NCI-H2029 (cell line): ENCODE measurements around the gene AP3B2.

Experiments
- DNase-seq: peaks from one replicate; lab custom pipeline; 2025; lab: John Stamatoyannopoulos, UW

Gene AP3B2

DNA sequence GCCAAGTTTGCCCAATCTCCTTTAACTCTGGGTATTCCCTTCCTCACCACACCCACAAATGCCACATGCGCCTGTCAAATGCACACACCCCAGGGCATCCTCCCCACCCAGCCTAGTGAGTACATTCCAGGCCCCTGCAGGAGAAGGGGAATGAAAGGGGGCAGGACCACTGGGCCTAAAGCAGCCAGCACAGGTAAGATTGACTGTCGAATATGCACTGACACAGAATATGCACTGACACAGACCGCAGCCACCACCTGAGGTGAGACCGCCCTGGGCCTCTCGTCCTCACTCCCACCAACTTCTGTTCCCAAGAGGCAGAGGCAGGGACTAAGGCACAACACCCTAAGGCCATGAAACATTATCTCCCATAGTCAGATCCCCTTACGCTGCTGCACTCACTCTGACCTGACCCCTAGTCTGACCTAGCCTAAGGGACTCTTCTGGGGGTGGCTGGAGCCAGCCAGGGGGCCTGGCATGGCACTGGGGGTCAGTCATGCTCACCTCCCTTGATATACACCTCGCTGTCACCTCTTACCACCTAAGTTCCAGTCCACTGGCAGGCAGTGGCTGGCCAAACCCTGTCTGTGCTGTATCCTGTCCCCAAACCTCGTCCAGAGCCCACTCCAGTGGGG is 10.8 kb downstream of the AP3B2 start:
- DNase-seq: no peak

DNA sequence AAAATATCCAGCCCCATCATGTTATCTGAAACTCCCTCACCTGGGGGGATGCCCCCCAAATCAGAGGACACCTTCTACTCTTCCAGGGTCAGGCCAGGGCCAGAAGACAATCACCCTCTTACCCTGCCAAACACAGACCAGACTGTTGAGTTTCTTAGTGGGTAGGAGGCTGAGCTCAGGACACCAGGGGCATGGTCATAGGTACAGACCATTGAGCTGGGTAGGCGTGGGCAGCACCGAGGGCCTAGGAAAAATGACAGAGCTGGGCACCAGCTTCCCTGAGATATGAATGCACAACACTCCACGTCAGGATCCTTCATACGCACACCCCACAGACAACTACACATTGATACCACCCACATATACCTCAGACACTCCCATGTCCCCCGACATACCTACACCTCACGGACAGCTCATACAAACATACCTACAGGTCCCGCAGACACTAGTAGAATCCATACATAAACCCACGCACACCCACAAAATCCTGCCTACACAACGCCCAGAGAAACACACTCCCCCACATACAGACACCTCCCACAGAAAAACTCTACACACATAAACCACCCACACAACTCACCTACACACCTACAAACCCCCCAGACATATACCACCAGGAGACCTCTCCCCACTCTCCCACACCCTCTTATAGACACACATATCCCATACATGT is 11.8 kb downstream of the AP3B2 start:
- DNase-seq: no peak

GRCh38 chr15:82692171-82692570 is 17.5 kb downstream of the AP3B2 start:
- no peak for DNase-seq

DNA sequence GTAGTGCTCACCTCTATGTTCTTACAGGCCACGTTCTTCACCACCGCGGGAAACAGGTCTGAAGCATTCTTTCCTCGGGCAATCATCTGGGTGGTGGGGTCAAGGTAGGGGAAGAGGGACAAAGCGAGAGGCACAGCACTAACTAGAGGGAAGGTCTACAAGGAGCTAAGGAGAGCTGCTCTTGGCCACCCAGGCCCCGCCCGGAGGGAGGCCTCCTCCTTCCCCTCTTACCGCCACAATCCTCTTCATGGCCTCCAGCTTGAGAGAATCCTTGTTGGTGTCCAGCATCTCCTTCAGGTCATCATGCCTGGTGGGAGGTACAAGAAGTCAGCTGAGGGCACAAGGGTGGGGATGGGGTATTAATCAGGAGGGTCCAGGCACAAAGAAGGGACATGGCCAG is 20.5 kb downstream of the AP3B2 start:
- no peak for DNase-seq

DNA sequence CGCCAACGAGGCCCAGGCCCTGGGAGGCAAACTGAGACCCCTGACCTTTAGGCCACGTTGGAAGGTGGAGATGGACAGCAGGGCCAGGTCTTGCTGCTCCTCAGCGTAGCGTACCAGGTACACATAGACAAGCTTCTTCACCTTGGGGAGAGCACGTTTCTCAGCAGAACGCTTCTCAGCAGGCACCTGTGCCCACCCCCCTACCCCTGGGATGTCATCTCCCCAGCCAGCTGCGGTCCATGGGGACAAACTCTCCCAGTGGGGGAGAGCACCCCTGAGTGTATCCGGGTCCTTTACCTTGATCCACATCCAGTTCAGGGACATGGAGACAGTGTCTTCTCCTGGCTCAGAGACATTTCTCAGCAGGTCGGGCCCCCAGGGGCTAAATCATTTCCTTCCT is 21.0 kb downstream of the AP3B2 start:
- DNase-seq: no peak

DNA sequence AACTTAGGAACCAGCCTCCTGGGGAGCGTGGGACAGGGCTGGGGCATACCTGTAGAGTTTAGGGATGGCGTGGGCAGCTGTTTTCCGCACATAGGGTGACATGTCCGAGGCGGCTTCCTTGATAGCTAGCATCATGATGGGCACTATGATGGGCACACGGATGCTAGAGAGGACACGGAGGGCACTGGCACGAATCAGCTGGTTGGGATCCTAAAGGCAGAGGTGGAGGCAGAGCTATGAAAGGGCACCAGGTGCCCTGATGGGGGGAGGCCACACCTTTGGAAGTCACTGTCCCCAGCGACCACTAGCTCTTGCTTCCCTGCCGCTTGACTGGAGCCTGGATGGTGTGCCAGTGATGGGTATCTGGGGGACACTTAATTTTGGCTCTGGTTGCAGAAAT is 28.3 kb downstream of the AP3B2 start:
- DNase-seq: no peak

- DNase-seq: peak; percentile 70
Observed at GRCh38 chr15:82680200-82681102, 29.2 kb downstream of the AP3B2 start.

DNA sequence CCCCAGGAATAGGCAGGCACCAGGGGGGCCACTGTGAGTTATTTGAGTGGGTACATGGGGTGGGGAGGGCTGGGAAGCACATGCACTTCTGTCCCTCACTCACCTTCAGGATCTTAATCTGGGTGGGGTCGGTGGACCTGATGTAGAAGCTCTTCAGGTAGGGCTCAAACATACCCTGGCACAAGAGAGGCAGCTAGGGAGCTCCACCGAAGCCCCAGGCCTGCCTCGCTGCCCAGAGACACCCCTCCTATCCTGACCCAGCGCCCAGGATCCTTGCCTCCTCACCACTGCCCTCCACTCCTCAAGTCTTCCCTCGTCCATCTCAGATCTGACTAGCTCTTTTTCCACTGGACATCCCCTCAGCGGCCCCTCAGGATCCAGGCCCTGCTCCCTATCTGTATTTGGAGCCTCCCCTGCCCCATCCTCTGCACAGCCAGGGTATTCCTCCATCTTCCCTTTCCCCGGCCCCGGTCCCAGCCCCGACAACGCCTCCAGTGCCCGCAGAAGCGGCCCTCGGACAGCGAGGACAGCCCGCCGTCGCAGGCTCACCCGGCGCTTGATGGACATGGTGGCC is 30.0 kb downstream of the AP3B2 start:
- no peak for DNase-seq

GRCh38 chr15:82677720-82678323 is 31.9 kb downstream of the AP3B2 start:
- DNase-seq: no peak

DNA sequence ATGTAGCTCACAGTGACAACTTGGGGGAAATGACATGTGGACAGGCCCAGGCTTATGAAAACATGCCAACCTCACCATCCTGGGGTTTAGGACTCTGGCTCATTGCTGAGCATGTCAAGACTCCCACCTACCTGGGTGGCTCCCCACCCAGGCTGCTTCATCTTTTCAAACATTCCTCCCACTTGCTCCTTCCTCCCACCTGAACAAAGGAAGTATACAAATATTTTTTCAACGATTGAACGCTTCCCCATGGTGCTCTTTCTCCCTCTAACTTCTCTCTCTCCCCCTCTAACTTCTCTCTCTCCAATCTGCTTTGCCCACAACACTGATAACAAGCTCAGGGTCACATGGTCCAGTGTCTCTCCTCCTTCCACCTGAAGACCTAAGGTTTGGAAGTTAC is 34.8 kb downstream of the AP3B2 start:
- no peak for DNase-seq

DNA sequence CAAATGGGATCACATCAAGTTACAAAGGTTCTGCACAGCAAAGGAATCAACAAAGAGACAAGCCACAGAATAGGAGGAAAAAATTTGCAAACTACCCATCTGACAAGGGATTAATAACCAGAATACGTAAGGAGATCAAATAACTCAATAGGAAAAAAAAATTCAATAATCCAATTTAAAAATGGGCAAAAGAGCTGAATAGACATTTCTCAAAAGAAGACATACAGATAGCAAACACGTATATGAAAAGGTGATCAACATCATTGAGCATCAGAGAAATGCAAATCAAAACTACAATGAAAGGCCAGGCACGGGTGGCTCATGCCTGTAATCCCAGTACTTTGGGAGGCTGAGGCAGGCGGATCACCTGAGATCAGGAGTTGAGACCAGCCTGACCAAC is 39.0 kb downstream of the AP3B2 start:
- no peak for DNase-seq

DNA sequence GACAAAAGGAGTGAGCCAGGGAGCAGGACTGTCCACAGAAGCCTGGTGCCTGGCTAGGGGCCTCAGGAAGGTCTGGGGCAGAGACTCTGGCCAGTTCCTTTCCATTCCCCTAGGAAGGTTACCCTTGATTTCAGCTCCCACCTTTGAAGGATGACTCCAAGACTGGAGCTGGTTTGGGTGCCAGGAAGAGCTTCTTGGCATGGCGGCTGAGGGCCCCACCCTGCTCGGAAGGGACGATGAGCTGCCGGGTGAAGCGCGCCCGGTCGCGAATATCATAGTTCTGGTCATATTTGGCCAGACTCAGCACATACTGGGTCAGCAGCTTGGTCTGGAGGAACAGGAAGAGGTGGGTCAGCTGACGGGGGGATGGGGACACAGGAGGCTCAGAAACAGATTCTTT is 43.1 kb downstream of the AP3B2 start:
- DNase-seq: no peak

GRCh38 chr15:82664021-82664420 is 45.7 kb downstream of the AP3B2 start:
- no peak for DNase-seq

DNA sequence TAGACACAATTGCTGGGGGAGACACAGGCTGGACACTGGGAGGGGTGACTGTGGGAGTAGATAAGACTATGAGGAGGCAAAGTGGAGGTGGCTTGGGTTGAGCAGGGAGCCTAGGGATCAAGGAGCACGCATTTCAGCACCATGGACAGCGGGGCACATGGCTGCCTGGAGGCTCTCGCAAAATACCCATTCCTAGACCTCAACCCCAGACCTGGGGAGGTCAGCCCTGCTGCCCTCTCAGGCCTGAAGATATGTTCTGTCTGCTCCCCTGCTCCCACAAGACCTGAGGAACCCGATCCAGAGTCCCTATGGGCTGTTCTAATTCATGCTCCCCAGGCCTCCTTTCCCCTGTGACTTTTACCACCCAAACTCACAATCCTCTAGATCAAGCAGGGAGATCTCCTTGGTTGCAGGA is 46.5 kb downstream of the AP3B2 start:
- no peak for DNase-seq

GRCh38 chr15:82662641-82663040 is 47.0 kb downstream of the AP3B2 start:
- no peak for DNase-seq

DNA sequence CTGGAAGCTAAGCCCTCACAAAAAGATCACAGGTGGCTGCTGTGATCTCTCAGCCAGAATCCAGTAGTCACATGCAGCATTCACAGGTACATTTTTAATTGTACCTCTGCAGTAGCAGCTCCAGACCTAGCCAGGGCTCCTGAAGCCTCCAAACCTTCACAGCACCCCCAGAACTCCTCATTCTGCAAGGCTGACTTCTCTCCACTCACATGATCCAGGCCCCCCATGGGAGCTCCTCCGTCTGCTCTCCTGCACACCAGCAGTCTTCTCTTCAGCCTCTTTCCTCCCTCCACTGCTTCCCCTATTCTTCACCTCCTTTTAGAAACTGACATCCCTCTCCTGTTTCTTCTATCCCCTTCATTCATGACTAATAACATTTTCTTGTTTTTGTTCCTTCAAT is 49.3 kb downstream of the AP3B2 start:
- DNase-seq: no peak

- no peak for DNase-seq
Observed at GRCh38 chr15:82656641-82657266, 52.9 kb downstream of the AP3B2 start.

DNA sequence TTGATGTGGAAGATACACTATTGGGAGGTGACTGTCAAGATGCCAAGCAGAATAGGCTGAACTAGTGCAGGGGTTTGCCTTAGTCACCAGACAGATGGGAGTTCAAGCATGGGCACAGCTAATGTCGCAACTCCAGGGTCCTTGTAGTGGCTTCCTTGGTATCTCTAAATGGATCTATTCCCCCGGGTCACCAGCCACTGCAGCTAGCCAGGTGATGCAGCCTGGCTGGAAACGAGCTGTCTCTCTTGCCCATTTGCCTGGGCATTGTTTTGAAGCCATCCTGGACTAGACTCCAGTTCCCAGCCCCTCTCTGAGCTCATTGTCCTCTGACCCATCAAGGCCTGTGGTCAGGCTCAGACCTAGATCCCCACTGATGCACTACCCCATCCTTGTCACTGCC is 54.1 kb downstream of the AP3B2 start:
- no peak for DNase-seq

GRCh38 chr15:82653483-82654168 is 56.0 kb downstream of the AP3B2 start:
- no peak for DNase-seq

- DNase-seq: no peak
Observed at GRCh38 chr15:82651708-82652107, 58.0 kb downstream of the AP3B2 start.

GRCh38 chr15:82650046-82650670 is 59.5 kb downstream of the AP3B2 start:
- no peak for DNase-seq
